GM13976 (cell line): Measurements from ENCODE around the gene PPP2R2B.

Experiments
- DNase-seq: peaks from one replicate; pipeline ENCODE4 v3.0.0; 2012; ENCODE audit warnings: low spot score
- CTCF ChIP-seq: IDR thresholded peaks from 2 replicates; pipeline ENCODE4 v1.5.1; 2012; ENCODE audit warnings: borderline replicate concordance, mild to moderate bottlenecking; ENCODE audit not compliant: insufficient read depth; ENCODE audit errors: extremely low read depth, missing control alignments, control extremely low read depth
- in situ Hi-C: fragments of 300-500 bp; cut with MboI; formaldehyde crosslinking; loops from one replicate; pipeline ENCODE4 v1.12.0; 2022; ENCODE audit warnings: low sequenced_read_pairs, mixed read lengths, inconsistent platforms; ENCODE audit not compliant: unreplicated experiment

Gene PPP2R2B

DNA sequence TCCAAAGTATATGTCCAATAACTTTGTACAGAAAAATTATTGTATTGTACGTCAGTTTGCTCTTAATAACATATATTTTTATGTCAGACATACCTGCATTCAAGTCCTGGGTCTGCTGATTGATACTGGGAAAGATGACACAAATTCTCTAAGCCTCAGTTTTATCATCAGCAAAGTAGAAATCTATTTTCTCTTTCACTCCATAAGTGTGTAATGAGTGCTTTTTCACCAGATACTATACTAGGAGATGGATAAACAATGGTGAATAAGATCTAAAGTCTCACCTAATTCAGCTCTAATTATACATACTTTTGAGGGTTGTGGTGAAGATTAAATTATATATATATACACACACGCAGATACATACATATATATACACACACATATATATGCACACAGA, 12.3 kb downstream of the PPP2R2B start:
- no peak for DNase-seq
- in situ Hi-C loops: no loop called here
- TF ChIP-seq CTCF: no peak

DNA sequence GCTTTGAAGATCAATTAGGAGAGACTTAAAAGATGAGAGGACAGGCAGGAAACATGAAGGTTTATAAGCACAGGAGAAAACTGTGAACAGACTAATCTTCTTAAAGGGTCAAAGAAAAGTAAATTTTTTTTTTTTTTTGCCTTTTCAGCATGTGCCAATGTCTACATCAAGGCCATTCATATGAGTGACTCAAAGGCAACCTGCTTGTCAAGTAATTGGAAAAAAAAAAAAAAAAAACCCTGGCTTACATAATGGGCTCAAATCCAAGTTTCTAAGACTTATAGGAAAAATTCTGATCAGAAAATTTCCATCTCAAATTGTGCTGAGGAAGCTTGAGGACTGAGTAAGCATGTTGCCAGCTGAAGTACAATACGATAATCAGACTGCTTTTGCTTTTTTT, 15.9 kb downstream of the PPP2R2B start:
- no peak for DNase-seq
- in situ Hi-C loops: no loop called here
- TF ChIP-seq CTCF: no peak

GRCh38 chr5:146860213-146860893, 18.2 kb downstream of the PPP2R2B start:
- TF ChIP-seq CTCF: no peak
- in situ Hi-C loops: no loop called here
- no peak for DNase-seq

- DNase-seq: no peak
- no peak for TF ChIP-seq CTCF
- in situ Hi-C loops: no loop called here
Measured at GRCh38 chr5:146852089-146852488, 26.5 kb downstream of the PPP2R2B start.

- no peak for TF ChIP-seq CTCF
- in situ Hi-C loops: no loop called here
- DNase-seq: no peak
Measured at GRCh38 chr5:146851133-146851532, 27.4 kb downstream of the PPP2R2B start.

GRCh38 chr5:146849694-146850303, 28.8 kb downstream of the PPP2R2B start:
- in situ Hi-C loops: no loop called here
- no peak for DNase-seq
- TF ChIP-seq CTCF: no peak
